Measurements from ENCODE around the gene TSPYL6. TPM values are rescaled to one million over a fixed set of nuclear protein-coding genes. Genes with fewer than 3 reads are reported as not detected.

The TSPYL6 gene
- total RNA-seq, 1 donor from 2014 or later = not detected

- TF ChIP-seq CTCF (IDR thresholded peaks at IDR 0.05; ENCODE audit: insufficient read depth, low read length, poor library complexity, severe bottlenecking) = no peak
- no peaks in the 10 kb centered on the region for H3K36me3 ChIP-seq (ENCODE audit: control insufficient read depth, insufficient read depth, low read length)
- no peak overlapping the region for H3K4me3 ChIP-seq (ENCODE audit: low read depth, low read length)
- DNase-seq (ENCODE audit: low read depth) = no peak
- H3K27me3 ChIP-seq (ENCODE audit: control insufficient read depth, insufficient read depth, low read length) = no peaks in the 10 kb centered on the region
These were observed 5.5 kb upstream of the TSPYL6 start for GRCh38 chr2:54261537-54261936.

GRCh38 chr2:54260241-54260595 is 4.2 kb upstream of the TSPYL6 start:
- Histone ChIP-seq H3K27me3 (ENCODE audit: control insufficient read depth, insufficient read depth, low read length) (no peaks in the 10 kb centered on the region), H3K36me3 (ENCODE audit: control insufficient read depth, insufficient read depth, low read length) (no peaks in the 10 kb centered on the region), H3K4me3 (ENCODE audit: low read depth, low read length) (no peak overlapping the region)
- no peak for DNase-seq (ENCODE audit: low read depth)
- no peak for TF ChIP-seq CTCF (IDR thresholded peaks at IDR 0.05; ENCODE audit: insufficient read depth, low read length, poor library complexity, severe bottlenecking)

DNA sequence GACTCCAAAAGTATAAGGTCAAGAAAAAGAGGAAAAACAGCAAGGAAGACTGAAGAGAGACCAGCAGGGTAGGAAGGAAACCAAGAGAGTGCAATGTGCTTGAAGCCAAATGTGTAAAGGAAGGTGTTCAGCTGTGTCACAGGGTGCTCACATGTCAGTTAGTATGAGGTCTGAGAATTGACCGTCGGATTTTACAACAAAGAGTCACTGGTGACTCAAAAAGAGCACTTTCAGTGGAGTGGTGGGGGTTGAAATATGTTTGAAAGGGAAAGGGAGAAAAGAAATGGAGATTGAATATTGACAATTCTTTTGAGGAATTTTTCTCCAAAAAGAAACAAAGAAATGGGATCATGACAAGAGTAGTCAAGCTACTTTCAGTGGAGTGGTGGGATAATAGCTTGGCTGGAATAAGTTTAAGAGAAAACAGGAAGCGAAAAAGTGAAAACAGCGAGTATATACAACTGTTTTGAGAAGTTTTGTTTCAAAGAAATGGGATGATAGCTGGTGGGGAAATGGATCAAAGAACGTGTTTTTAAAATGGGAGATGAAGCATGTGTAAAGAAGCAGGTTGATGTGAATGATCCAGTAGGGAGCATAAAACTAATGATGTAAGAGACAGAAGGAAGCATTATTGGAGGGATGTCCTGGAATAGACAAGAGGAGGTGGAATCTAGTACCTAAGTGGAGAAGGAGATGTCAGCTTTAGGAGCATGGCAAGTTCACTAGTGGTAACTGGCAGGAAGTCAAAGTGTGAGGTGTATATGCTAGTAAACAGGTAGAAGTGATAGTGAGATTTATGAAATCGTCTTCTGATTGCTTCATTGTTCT is 3.6 kb upstream of the TSPYL6 start:
- DNase-seq (ENCODE audit: low read depth) = no peak
- no peaks in the 10 kb centered on the region for H3K27me3 ChIP-seq (ENCODE audit: control insufficient read depth, insufficient read depth, low read length)
- no peak for TF ChIP-seq CTCF (IDR thresholded peaks at IDR 0.05; ENCODE audit: insufficient read depth, low read length, poor library complexity, severe bottlenecking)
- no peak overlapping the region for H3K4me3 ChIP-seq (ENCODE audit: low read depth, low read length)
- no peaks in the 10 kb centered on the region for H3K36me3 ChIP-seq (ENCODE audit: control insufficient read depth, insufficient read depth, low read length)

DNA sequence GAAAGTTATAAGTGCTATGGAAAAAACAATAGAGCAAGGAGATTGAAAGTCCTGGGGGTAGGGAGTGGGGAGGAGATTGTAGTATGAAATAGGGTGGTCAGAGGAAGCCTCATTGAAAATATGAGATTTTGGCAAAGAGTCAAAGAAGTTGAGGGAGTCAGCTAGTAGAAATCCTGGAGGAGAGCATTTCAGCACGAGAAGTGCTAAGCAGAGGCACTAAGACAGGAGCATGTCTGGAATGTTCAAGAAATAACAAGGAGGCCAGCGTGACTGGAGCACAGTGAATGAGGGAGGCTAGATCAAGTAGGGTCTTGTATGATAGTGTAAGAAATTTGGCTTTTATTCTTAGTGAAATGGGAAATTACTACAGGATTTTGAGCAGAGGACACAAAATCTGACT is 2.1 kb upstream of the TSPYL6 start:
- Histone ChIP-seq H3K36me3 (ENCODE audit: control insufficient read depth, insufficient read depth, low read length) (no peaks in the 10 kb centered on the region), H3K27me3 (ENCODE audit: control insufficient read depth, insufficient read depth, low read length) (no peaks in the 10 kb centered on the region), H3K4me3 (ENCODE audit: low read depth, low read length) (no peak overlapping the region)
- TF ChIP-seq CTCF (IDR thresholded peaks at IDR 0.05; ENCODE audit: insufficient read depth, low read length, poor library complexity, severe bottlenecking) = no peak
- DNase-seq (ENCODE audit: low read depth) = no peak

- no peak for DNase-seq (ENCODE audit: low read depth)
These were observed 569 bp downstream of the TSPYL6 start for GRCh38 chr2:54255230-54256090.

More at GRCh38 chr2:54255230-54256090, 569 bp downstream of the TSPYL6 start:
- Histone ChIP-seq H3K27me3 (ENCODE audit: control insufficient read depth, insufficient read depth, low read length) (no peaks in the 10 kb centered on the region), H3K36me3 (ENCODE audit: control insufficient read depth, insufficient read depth, low read length) (no peaks in the 10 kb centered on the region), H3K4me3 (ENCODE audit: low read depth, low read length) (no peak overlapping the region)
- TF ChIP-seq CTCF (IDR thresholded peaks at IDR 0.05; ENCODE audit: insufficient read depth, low read length, poor library complexity, severe bottlenecking) = no peak

Measured in kidney epithelial cell (primary cell).